ENCODE measurements around the gene APOA5.
"Not testable (repeated sequence)": the region's sequence is repeated elsewhere in the genome, so short reads cannot be mapped to it uniquely, and the experiment has no call there.

The APOA5 gene

DNA sequence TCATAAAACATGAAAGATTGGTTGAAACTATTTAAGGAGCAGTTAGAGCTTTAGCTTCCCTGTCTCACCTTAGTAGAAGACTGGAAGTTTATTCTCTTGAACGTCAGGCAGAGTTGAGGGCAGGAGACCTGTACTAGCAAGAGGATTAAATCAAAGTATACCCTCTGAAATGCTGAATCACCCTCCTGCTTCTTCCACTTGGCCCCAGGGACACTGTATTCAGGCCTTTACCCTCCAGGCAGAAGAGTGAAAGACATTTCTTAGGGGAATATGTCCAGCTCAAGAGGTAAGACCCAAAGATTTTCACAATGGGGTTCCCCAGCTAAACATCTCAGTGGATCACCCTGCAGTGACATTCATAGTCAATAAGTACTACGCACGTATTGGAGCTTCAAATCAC is 19.5 kb upstream of the APOA5 start:
- DNase-seq (ENCODE audit: low read depth, low spot score), result no peak
- TF ChIP-seq, protein P1, sequence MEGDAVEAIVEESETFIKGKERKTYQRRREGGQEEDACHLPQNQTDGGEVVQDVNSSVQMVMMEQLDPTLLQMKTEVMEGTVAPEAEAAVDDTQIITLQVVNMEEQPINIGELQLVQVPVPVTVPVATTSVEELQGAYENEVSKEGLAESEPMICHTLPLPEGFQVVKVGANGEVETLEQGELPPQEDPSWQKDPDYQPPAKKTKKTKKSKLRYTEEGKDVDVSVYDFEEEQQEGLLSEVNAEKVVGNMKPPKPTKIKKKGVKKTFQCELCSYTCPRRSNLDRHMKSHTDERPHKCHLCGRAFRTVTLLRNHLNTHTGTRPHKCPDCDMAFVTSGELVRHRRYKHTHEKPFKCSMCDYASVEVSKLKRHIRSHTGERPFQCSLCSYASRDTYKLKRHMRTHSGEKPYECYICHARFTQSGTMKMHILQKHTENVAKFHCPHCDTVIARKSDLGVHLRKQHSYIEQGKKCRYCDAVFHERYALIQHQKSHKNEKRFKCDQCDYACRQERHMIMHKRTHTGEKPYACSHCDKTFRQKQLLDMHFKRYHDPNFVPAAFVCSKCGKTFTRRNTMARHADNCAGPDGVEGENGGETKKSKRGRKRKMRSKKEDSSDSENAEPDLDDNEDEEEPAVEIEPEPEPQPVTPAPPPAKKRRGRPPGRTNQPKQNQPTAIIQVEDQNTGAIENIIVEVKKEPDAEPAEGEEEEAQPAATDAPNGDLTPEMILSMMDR (IDR thresholded peaks at IDR 0.05; ENCODE audit: low read depth, low read length), result no peak
- in situ Hi-C loops (cut with HindIII; ENCODE audit: low sequenced_read_pairs), result no loop called here
- no peak overlapping the region for H3K4me3 ChIP-seq (ENCODE audit: low read depth, low read length)

DNA sequence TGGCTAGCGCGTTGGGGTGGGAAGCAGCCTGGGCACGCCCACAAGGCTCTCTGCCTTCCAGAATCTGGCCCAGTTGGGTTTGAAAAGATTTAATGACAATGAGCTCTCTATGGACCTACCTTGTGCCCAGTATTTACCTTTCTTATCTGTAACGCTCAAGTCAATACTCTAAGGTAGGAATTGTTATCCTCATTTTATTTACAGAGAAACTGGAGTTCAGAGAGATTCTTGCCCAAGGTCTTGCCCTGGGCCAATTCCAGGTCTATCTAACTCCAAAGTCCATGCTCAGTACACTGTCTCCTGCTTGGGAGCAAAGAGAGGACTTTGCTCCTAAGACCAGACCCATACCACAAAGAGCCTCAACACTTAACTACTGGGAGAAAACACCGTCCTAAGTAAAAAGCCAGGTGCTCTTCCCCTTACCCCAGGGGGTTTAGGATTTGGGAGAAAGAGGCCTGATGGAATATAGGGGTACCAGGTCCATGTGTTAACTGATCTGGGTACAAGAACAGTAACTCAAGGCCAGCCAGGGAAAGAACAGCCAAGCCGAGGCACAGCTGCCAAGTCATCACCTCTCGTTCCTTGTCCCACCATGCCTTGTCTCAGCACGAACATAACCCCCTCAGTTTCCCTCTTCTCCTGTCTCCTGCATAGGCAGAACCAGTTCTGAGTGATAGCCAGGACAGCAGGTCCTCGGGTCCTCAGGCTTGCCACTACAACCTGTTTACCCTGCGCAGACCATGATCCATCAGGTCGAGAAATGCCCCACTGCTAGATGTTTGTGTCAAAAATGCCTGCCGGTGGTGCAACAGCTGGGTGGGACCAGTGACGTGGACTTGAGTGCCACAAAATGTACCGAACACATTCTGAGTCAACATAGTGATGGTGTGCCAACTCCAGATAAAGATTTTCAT is 16.8 kb upstream of the APOA5 start:
- in situ Hi-C loops (cut with HindIII; ENCODE audit: low sequenced_read_pairs), result no loop called here
- H3K4me3 ChIP-seq (ENCODE audit: low read depth, low read length), result no peak overlapping the region
- no peak for DNase-seq (ENCODE audit: low read depth, low spot score)
- TF ChIP-seq, protein P1 (IDR thresholded peaks at IDR 0.05; ENCODE audit: low read depth, low read length), result no peak

DNA sequence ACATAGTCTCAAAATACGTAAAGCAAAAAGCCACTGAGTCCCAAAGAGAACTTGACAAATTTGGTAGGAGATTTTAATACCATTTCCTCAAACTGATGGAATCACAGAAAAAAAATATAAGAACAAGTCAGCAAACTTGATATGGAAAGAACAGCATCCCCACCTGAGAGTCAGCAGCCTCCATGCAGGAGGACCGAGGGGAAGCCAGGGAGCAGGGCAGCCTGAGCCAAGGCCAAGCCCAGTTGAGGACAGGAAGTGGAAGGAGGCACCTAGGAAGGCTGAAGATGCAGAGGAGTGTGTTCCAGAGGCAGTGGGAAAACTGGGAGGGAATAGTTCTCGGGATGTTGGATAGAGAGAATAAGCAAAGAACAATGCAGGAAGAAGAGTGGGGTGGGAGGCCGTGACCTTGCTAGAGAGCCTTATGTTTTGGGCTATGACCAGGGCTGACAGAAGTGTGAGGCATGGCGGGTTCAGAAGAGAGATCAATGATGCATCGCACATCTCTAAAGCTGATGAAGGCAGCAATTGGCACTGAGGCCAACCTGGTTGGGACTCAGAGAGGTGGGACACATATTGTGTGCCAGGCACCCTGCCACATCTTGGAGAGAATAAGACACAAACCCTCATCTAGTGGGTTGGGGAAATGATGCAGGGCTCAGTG is 16.1 kb upstream of the APOA5 start:
- TF ChIP-seq, protein P1 (IDR thresholded peaks at IDR 0.05; ENCODE audit: low read depth, low read length), result no peak
- no peak for DNase-seq (ENCODE audit: low read depth, low spot score)
- in situ Hi-C loops (cut with HindIII; ENCODE audit: low sequenced_read_pairs), result no loop called here
- H3K4me3 ChIP-seq (ENCODE audit: low read depth, low read length), result no peak overlapping the region

DNA sequence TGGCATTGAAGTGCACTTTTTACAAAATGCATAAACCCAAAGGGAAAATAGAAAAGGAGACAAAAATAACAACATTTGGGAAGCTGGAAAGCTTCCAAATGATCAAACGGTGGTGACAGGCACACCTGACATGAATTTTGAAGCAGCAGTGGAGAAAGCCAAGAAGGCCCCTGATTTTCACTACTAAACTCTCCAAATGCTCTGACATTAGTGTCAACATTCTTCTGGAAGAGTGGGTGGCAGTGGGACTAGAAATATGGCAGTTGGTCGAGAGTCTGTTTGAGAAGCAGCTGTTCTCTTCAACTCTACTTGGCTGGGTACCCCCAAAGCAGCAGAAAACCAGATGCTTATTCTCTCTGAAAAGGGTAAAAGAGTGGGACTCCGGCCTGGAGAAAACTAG is 12.3 kb upstream of the APOA5 start:
- in situ Hi-C loops (cut with HindIII; ENCODE audit: low sequenced_read_pairs), result no loop called here

DNA sequence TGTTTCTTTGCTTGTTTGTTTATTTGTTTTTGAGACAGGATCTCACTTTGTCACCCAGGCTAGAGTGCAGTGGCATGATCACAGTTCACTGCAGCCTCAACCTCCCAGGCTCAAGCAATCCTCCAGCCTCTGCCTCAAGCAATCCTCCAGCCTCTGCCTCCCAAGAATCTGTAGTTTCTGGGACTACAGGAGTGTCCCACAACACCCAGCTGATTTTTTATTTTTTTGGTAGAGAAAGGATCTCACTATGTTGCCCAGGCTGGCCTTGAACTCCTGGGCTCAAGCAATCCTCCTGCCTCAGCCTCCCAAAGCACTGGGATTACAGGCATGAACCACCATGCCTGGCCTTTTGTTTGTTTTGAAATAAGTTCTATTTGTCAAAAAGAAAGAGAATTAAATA is 10.0 kb upstream of the APOA5 start:
- H3K4me3 ChIP-seq (ENCODE audit: low read depth, low read length); in situ Hi-C loops (cut with HindIII; ENCODE audit: low sequenced_read_pairs); DNase-seq (ENCODE audit: low read depth, low spot score): not testable (repeated sequence)

More for the DNA sequence above, 12.3 kb upstream of the APOA5 start:
- H3K4me3 ChIP-seq (ENCODE audit: low read depth, low read length), result no peak overlapping the region
- no peak for DNase-seq (ENCODE audit: low read depth, low spot score)
- TF ChIP-seq, protein P1 (IDR thresholded peaks at IDR 0.05; ENCODE audit: low read depth, low read length), result no peak

DNA sequence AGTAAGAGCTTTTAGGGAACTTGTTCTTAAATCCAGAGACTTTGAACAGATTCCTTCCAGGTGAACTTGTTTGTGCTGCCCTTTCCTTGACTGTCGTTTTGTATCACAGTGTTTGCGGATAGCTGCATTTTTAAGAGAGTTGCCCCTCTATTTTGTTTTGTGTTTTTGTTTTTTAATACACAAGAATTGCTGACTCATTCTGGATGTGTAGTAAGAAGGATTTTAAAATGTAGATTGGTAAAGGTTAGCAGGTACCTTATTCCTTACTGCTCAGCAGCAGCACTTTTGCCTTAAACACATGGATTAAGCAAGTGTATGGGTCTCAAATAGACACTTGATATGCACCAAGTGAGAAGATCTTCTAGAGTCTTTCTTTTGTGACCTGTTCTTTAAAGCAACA is 8.9 kb upstream of the APOA5 start:
- no peak overlapping the region for H3K4me3 ChIP-seq (ENCODE audit: low read depth, low read length)
- DNase-seq (ENCODE audit: low read depth, low spot score), result no peak
- TF ChIP-seq, protein P1 (IDR thresholded peaks at IDR 0.05; ENCODE audit: low read depth, low read length), result no peak
- in situ Hi-C loops (cut with HindIII; ENCODE audit: low sequenced_read_pairs), result no loop called here

DNA sequence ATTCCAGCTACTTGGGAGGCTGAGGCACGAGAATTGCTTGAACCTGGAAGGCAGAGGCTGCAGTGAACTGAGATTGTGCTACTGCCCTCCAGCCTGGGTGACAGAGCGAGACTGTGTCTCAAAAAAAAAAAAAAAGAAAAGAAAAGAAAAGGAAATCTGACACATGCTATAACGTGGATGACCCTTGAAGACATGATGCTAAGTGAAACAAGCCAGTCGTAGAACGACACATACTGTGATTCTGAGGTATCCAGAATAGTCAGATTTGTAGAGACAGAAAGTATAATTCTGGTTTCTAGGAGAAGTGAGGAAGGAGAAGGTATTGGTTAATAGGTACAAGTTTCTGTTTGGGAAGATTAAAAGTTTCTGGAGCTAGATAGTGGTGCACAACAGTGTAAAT is 6.7 kb upstream of the APOA5 start:
- TF ChIP-seq, protein P1 (IDR thresholded peaks at IDR 0.05; ENCODE audit: low read depth, low read length), result no peak
- in situ Hi-C loops (cut with HindIII; ENCODE audit: low sequenced_read_pairs), result no loop called here

More for the DNA sequence above, 6.7 kb upstream of the APOA5 start:
- H3K4me3 ChIP-seq (ENCODE audit: low read depth, low read length), result no peak overlapping the region
- DNase-seq (ENCODE audit: low read depth, low spot score), result no peak
